GM23338 (cell line): ENCODE measurements around the gene DUS2. TPM values are rescaled to one million over a fixed set of nuclear protein-coding genes. Genes with fewer than 3 reads are reported as not detected.

Experiments
- ATAC-seq: fragments of 200-7000 bp; cut with Tn5 transposase; 3 replicates; pipeline ENCODE4 v1.9.1; 2020
- DNase-seq: peaks from one replicate; pipeline ENCODE4 v3.0.0-alpha.2; 2015; ENCODE audit warnings: low spot score
- H2AFZ ChIP-seq: fragments of 200-600 bp; sonication (generic); 2 replicates; pipeline ENCODE4 v1.8.0; 2016; ENCODE audit warnings: antibody characterized with exemption, mild to moderate bottlenecking, moderate library complexity
- H3F3A ChIP-seq: fragments of 200-600 bp; sonication (generic); replicated peaks from 2 replicates; pipeline ENCODE4 v1.8.0; 2017; ENCODE audit warnings: antibody characterized with exemption, mixed run types, low read depth
- H3K27ac ChIP-seq: fragments of 200-600 bp; sonication (generic); 2 replicates; pipeline ENCODE4 v1.6.1; 2016; ENCODE audit warnings: low read depth
- H3K27me3 ChIP-seq: fragments of 200-600 bp; sonication (generic); 2 replicates; pipeline ENCODE4 v1.8.0; 2016; ENCODE audit warnings: mild to moderate bottlenecking, mixed run types, moderate library complexity; ENCODE audit not compliant: insufficient read depth
- H3K36me3 ChIP-seq: fragments of 200-600 bp; sonication (generic); 2 replicates; pipeline ENCODE4 v1.8.0; 2016; ENCODE audit warnings: mild to moderate bottlenecking; ENCODE audit not compliant: insufficient read depth
- H3K4me1 ChIP-seq: fragments of 200-600 bp; sonication (generic); 2 replicates; pipeline ENCODE4 v1.8.0; 2016; ENCODE audit warnings: mild to moderate bottlenecking, moderate library complexity; ENCODE audit not compliant: insufficient read depth
- H3K4me2 ChIP-seq: fragments of 200-600 bp; sonication (generic); 2 replicates; pipeline ENCODE4 v1.7.1; 2017; ENCODE audit warnings: mixed run types
- H3K4me3 ChIP-seq: fragments of 200-600 bp; sonication (generic); 2 replicates; pipeline ENCODE4 v1.6.1; 2016; ENCODE audit warnings: mixed run types
- H3K79me2 ChIP-seq: fragments of 200-600 bp; sonication (generic); replicated peaks from 2 replicates; pipeline ENCODE4 v1.8.0; 2017; ENCODE audit warnings: mild to moderate bottlenecking; ENCODE audit not compliant: insufficient read depth
- H3K9me2 ChIP-seq: fragments of 200-600 bp; sonication (generic); 2 replicates; pipeline ENCODE4 v1.8.0; 2017; ENCODE audit not compliant: insufficient read depth
- H4K20me1 ChIP-seq: fragments of 200-600 bp; sonication (generic); replicated peaks from 2 replicates; pipeline ENCODE4 v1.8.0; 2017; ENCODE audit warnings: mild to moderate bottlenecking; ENCODE audit not compliant: insufficient read depth
- H3K27ac Mint-ChIP-seq: 2 replicates; pipeline ENCODE4 v1.8.0; 2020; ENCODE audit warnings: inconsistent platforms, mild to moderate bottlenecking, moderate library complexity, mixed read lengths
- H3K27me3 Mint-ChIP-seq: 3 replicates; pipeline ENCODE4 v1.8.0; 2022; ENCODE audit warnings: low read depth, mild to moderate bottlenecking, moderate library complexity, mixed read lengths, inconsistent platforms; ENCODE audit not compliant: insufficient read depth, poor library complexity
- H3K36me3 Mint-ChIP-seq: 3 replicates; pipeline ENCODE4 v1.8.0; 2021; ENCODE audit warnings: low read depth, mild to moderate bottlenecking, inconsistent platforms, moderate library complexity, mixed read lengths
- H3K4me1 Mint-ChIP-seq: 3 replicates; pipeline ENCODE4 v1.8.0; 2020; ENCODE audit warnings: mild to moderate bottlenecking, inconsistent platforms, mixed read lengths
- H3K4me3 Mint-ChIP-seq: 3 replicates; pipeline ENCODE4 v1.8.0; 2021; ENCODE audit warnings: moderate library complexity, mild to moderate bottlenecking, inconsistent platforms, mixed read lengths
- H3K9me3 Mint-ChIP-seq: 3 replicates; pipeline ENCODE4 v1.8.0; 2020; ENCODE audit warnings: moderate library complexity, mild to moderate bottlenecking, inconsistent platforms, mixed read lengths
- CREB1 ChIP-seq: fragments of 250-450 bp; sonication (Bioruptor Pico); IDR thresholded peaks from 2 replicates; pipeline ENCODE4 v1.5.0; 2020; ENCODE audit warnings: low read depth, mild to moderate bottlenecking, moderate library complexity
- CTCF ChIP-seq, 2 experiments: fragments of 200-600 bp in 1 of 2; sonication (generic) in 1 of 2; conservative IDR thresholded peaks; 2 replicates each; pipeline versions ENCODE4 v1.5.1 to v1.6.1; 2016 to 2017; ENCODE audit warnings: antibody characterized with exemption in 2 of 2, low read depth in 2 of 2, mild to moderate bottlenecking in 2 of 2, moderate library complexity in 1 of 2
- ETS1 ChIP-seq: IDR thresholded peaks from 2 replicates; pipeline ENCODE4 v1.6.1; 2016; ENCODE audit warnings: antibody characterized with exemption
- EZH2 ChIP-seq: fragments of 200-600 bp; sonication (generic); IDR thresholded peaks from one replicate; pipeline ENCODE4 v1.8.0; 2017; ENCODE audit warnings: antibody characterized with exemption, mild to moderate bottlenecking, low read depth; ENCODE audit not compliant: unreplicated experiment
- EZH2phosphoT487 ChIP-seq: fragments of 200-600 bp; sonication (generic); IDR thresholded peaks from one replicate; pipeline ENCODE4 v1.8.1; 2018; ENCODE audit warnings: antibody characterized with exemption; ENCODE audit not compliant: unreplicated experiment
- JUNB ChIP-seq: IDR thresholded peaks from one replicate; pipeline ENCODE4 v1.6.1; 2016; ENCODE audit warnings: antibody characterized with exemption; ENCODE audit not compliant: unreplicated experiment
- NANOG ChIP-seq: IDR thresholded peaks from 2 replicates; pipeline ENCODE4 v1.6.1; 2016; ENCODE audit warnings: antibody characterized with exemption, borderline replicate concordance
- POLR2AphosphoS5 ChIP-seq: IDR thresholded peaks from 2 replicates; pipeline ENCODE4 v1.6.1; 2016; ENCODE audit warnings: antibody characterized with exemption, low read depth
- REST ChIP-seq: IDR thresholded peaks from one replicate; pipeline ENCODE4 v1.6.1; 2018; ENCODE audit warnings: antibody characterized with exemption; ENCODE audit not compliant: unreplicated experiment
- STAT1 ChIP-seq: IDR thresholded peaks from one replicate; pipeline ENCODE4 v1.6.1; 2016; ENCODE audit warnings: antibody characterized with exemption; ENCODE audit not compliant: unreplicated experiment
- ZNF114 ChIP-seq: fragments of 250-450 bp; sonication (Bioruptor Pico); IDR thresholded peaks from 2 replicates; pipeline ENCODE4 v1.5.0; 2020; ENCODE audit warnings: mild to moderate bottlenecking, moderate library complexity
- ZNF331 ChIP-seq: fragments of 250-450 bp; sonication (Bioruptor Pico); IDR thresholded peaks from 2 replicates; pipeline ENCODE4 v1.5.0; 2020; ENCODE audit warnings: low read depth, mild to moderate bottlenecking, moderate library complexity
- ZNF462 ChIP-seq: fragments of 250-450 bp; sonication (Bioruptor Pico); IDR thresholded peaks from 2 replicates; pipeline ENCODE4 v1.5.0; 2020; ENCODE audit warnings: mild to moderate bottlenecking, moderate library complexity
- polyA plus RNA-seq: library from polyadenylated mRNA; unstranded; fragments of >200 nt; fragmentation: Nextera tagmentation; extraction: Ambion mirVana; gene quantifications from 2 replicates; pipeline ENCODE4 v1.2.1, GENCODE V29; 2016
- total RNA-seq: library from RNA; depleted of rRNA; stranded (reverse); fragments of >200 nt; shearing (Covaris generic); gene quantifications from 2 replicates; pipeline ENCODE4 v1.2.3, GENCODE V29; 2014

Gene DUS2
- total and polyA plus RNA-seq, 2 experiments from 2014 or later, result 13.3 to 26.4 TPM

GRCh38 chr16:68031951-68032350 is 8.9 kb downstream of the DUS2 start (continued):
- TF ChIP-seq ZNF462 (CRISPR knock-in tag) (no peak), JUNB (no peak), ZNF331 (CRISPR knock-in tag) (no peak), STAT1 (no peak), EZH2phosphoT487 (no peak)

GRCh38 chr16:68033101-68033500 is 10.0 kb downstream of the DUS2 start:
- Histone ChIP-seq H2AFZ (no peak overlapping the region), H3K9me2 (no peaks in the 10 kb centered on the region), H3K4me2 (no peak overlapping the region), H3K27ac (no peak overlapping the region), H3K4me1 (no peaks in the 10 kb centered on the region), H3F3A (no peaks in the 10 kb centered on the region), H3K79me2 (no peaks in the 10 kb centered on the region), H3K36me3 (no peaks in the 10 kb centered on the region), H3K27me3 (no peaks in the 10 kb centered on the region), H3K4me3 (no peak overlapping the region), H4K20me1 (no peaks in the 10 kb centered on the region; the same call in 1 of the 2 replicates)
- no peaks in the 10 kb centered on the region for H3K9me3 Mint-ChIP-seq
- H3K4me1 Mint-ChIP-seq, result no peaks in the 10 kb centered on the region
- H3K27ac Mint-ChIP-seq, result no peak overlapping the region
- DNase-seq, result no peak
- H3K36me3 Mint-ChIP-seq, result peaks cover 11% of the 10 kb centered on the region
- no peak for TF ChIP-seq CREB1 (CRISPR knock-in tag)
- TF ChIP-seq CTCF (conservative IDR thresholded peaks at IDR 0.05; ENCODE audit: low read depth in 2 of 2), result no peak
- no peak for TF ChIP-seq ZNF114
- TF ChIP-seq EZH2phosphoT487, result no peak
- TF ChIP-seq NANOG, result no peak
- no peak for TF ChIP-seq EZH2
- TF ChIP-seq STAT1, result no peak
- TF ChIP-seq REST, result no peak
- TF ChIP-seq JUNB, result no peak
- no peak for TF ChIP-seq ETS1
- no peak for TF ChIP-seq POLR2AphosphoS5
- no peak for TF ChIP-seq ZNF331 (CRISPR knock-in tag)
- no peak for ATAC-seq
- no peak overlapping the region for H3K4me3 Mint-ChIP-seq
- H3K27me3 Mint-ChIP-seq, result no peaks in the 10 kb centered on the region
